ENCODE data around the gene APIP. TPM values are rescaled to one million over a fixed set of nuclear protein-coding genes. Genes with fewer than 3 reads are reported as not detected.
"Not testable (repeated sequence)": the region's sequence is repeated elsewhere in the genome, so short reads cannot be mapped to it uniquely, and the experiment has no call there.

APIP gene
- total RNA-seq, 1 donor from 2014 or later = 23.3 TPM

GRCh38 chr11:34926101-34926830 is 10.1 kb upstream of the APIP start:
- DNase-seq (ENCODE audit: low read depth, low spot score) = no peak

- no peak for DNase-seq (ENCODE audit: low read depth, low spot score)
These were observed 8.5 kb upstream of the APIP start for GRCh38 chr11:34924714-34925113.

DNA sequence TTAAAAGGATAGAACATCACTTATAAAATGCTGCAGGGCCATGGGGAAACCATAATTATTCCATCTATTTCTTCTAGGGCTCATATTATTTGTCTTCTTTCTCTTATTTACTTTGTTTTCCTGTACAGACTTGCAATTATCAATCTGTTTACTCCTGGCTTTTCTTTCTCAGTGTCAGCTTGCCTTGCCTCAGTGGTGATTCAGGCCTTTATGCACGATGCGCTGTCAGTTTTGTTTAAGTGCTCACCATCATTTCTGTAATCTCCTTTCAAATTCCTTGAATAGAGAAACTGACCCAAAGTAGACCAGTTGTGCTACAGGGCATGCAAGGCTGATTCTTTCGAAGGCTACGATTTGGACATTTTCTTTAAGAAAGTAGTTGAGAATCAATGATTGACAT is 5.0 kb upstream of the APIP start:
- DNase-seq (ENCODE audit: low read depth, low spot score) = no peak

DNA sequence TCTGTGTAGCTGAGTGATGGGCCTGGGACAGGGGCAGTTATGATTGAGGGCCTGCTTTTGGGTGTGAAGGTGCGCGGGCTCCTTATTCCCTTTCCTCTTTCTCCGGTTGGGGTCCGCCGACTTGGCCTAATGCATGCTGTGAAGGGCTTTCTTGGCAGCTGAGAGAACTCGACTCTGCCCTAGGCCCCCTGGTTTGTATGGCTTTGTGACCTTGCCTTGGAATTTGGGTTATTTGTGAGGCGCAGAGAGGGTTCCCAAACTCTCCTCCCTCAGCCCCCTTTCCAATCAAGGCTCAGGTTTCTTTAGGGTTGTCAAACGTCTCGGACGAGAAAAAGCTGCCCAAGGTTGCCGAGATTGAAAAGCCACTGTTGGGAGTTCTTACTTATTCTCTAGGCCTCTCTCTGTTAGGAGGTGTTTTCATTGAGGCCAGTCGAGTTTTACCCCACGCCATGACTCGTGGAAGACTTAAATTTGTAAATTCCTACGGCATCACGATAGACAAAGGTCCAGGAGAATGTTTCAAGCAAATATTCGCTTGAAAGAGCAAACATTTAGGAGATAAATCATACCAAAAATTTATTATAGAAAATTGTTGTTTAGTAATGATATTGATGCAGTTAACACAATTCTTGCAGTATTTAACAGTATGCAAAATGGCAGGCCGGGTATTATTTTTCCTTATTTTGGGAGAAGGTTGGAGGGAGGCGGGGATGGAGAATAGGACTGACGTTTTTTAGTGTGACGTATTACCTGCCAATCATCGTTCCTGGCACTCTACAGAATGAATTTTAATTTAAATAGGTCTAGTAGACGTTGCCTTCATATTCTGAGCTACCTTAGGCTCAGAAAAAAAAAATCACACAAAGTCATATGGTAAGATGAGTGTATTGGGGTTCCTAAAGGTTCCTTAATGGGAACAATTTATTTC is 928 bp upstream of the APIP start:
- DNase-seq (ENCODE audit: low read depth, low spot score) = no peak

DNA sequence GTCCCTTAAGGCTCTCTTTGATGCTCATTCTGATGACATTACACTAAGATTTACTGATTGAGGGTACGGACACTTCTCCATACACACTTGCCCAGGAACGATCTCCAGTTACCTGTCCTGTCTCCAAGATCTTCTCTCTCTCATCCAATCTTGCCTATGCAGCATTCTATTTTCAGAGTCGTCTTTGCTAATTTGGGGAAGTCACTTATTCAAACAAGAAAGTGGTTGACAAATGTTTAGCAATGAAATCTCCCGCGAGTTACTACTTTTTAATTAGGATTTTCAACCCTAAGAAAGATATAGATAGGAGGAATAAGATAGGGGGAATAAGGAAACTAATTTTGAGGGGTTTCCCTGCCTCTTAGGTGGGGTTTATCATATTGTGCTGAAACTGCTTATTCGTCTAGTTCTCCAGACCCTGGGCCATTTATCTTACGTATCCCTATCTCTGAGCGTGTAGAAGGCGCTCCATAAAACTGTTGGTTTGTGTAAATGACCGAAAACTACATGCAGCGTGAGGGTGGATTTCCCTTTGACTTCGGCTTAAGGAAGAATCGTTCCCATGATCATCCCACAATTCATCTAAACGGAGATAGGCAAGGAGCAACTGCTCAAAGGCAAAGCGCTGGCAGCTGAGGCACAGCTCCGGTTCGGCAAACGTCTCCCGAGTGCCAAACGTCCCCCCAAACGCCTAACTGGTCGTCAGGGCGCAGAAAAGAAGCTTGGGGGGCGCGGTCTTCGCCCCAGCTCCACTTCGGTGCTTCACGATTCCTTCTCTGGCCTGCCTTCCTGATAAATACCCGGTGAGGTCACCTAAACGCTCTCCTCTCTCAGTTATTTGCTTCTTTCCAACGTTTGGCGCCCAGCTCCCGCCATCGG is 804 bp downstream of the APIP start:
- no peak for DNase-seq (ENCODE audit: low read depth, low spot score)

GRCh38 chr11:34913556-34913955 is 2.6 kb downstream of the APIP start:
- not testable (repeated sequence) for DNase-seq (ENCODE audit: low read depth, low spot score)

DNA sequence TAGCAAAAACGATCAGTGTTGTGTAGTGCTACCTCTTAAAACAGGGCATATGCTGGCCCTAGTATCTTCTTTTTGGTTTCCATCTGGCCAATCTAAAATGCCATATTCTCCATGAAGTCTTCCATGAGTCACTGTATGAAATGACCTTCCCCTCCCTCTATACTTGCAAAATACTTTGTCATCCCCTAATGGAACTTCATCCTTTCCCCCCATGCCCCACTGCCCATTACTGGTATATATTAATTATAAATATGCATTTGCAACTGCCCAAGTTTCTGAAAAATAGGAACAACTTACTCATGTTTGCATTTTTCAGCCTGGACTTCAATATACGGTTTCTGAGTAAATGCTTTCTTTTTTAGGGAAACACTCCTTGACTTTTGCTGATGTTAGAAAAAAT is 4.5 kb downstream of the APIP start:
- DNase-seq (ENCODE audit: low read depth, low spot score) = no peak

- no peak for DNase-seq (ENCODE audit: low read depth, low spot score)
These were observed 5.4 kb downstream of the APIP start for GRCh38 chr11:34910817-34911216.

DNA sequence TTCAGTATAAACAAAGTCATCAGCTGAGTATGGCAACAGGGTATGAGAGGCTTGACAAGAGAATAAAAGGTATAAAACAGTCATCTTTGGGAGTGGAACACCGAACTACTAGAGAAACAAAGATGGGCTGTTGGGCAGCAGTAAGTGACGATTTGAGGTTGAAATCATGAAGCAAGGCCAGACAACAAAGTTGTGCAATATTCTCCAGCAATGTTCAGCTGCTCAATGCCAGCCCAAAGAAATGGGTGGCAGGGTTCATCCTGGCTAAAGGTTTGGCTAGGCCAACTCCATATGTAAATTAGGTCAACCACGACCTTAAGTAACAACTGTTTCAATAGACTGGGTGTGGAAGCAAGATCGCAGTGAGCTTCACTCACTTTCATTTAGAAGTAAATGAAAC is 6.2 kb downstream of the APIP start:
- DNase-seq (ENCODE audit: low read depth, low spot score) = no peak

GRCh38 chr11:34909415-34909814 is 6.8 kb downstream of the APIP start:
- no peak for DNase-seq (ENCODE audit: low read depth, low spot score)

GRCh38 chr11:34907934-34908593 is 8.1 kb downstream of the APIP start:
- no peak for DNase-seq (ENCODE audit: low read depth, low spot score)

DNA sequence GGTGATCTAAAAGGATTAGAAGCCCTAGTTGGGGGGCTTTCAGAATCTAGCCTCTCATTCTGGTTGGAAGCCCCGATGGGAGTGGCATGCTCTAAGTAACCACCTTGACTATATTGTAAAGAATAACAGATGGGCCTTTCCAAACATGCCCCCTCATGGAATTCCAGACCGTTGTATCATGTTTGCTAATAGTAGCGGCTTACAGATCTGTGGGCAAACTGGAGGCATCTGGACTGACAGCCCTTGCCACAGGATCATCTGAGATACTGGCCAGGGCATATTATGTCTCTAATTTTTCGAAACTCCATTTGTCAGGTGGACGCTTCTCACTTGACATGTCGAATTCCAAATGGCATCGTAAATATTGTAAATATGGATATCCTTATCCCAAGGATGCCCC is 10.5 kb downstream of the APIP start:
- no peak for DNase-seq (ENCODE audit: low read depth, low spot score)

DNA sequence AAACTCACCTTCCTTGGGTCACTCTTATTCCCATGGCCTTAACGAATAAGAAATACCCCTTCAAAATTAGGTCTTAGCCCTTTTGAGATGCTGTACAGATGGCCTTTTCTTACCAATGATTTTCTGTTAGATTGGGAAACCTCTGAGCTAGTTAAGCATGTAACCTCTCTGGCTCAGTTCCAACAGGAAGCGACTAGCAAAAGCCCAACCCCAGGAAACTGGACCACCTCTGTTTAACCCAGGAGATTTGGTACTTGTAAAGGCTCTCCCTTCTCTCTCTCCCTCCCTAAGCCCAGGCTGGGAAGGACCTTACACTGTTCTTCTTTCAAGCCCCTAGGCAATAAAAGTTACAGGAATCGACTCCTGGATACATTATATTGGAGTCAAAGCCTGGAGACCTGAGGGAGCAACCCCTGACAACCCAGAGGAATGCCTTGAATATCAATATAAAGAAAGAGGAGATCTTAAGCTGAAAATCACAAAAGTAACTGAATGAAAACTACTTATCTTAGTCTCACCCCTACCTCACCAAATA is 11.7 kb downstream of the APIP start:
- no peak for DNase-seq (ENCODE audit: low read depth, low spot score)

DNA sequence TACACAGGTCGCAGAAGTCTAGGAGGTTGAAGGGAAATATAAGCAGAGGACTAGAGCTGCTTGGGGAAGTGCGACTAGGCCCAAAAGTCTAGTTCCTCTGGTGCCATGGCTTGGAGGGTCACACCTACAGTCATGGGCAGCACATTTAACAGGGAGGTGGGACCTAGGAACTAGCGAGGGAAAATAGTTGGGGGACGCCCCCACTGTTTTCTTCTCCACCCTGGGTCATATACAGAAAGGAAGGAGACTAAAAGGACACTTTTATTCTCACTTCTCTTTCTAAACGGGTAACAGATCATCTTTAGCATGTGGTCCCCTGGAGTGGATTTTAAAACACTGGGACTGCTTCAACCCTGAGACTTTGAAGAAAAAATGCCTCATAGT is 16.6 kb downstream of the APIP start:
- DNase-seq (ENCODE audit: low read depth, low spot score) = no peak

DNA sequence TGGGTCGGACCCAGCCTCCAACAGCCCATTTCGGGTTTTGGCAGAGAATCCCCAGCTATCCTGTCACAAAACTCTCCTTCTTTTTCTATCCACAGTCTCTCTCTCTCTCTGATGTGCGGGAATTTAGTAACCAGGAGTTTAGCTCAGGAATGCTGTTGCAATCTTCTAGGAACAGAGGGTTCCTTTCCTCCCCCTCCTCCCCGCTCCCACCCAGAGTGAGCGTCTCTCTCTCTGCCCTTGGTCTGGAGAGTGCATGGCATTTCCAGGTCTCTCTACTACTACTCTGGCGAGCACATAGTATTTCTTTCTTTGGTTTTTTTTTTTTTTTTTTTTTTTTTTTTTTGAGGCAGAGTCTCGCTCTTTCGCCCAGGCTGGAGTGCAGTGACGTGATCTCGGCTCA is 17.7 kb downstream of the APIP start:
- DNase-seq (ENCODE audit: low read depth, low spot score) = no peak

GRCh38 chr11:34897171-34897870 is 18.9 kb downstream of the APIP start:
- no peak for DNase-seq (ENCODE audit: low read depth, low spot score)

- DNase-seq (ENCODE audit: low read depth, low spot score) = not testable (repeated sequence)
These were observed 20.0 kb downstream of the APIP start for GRCh38 chr11:34896191-34896590.

DNA sequence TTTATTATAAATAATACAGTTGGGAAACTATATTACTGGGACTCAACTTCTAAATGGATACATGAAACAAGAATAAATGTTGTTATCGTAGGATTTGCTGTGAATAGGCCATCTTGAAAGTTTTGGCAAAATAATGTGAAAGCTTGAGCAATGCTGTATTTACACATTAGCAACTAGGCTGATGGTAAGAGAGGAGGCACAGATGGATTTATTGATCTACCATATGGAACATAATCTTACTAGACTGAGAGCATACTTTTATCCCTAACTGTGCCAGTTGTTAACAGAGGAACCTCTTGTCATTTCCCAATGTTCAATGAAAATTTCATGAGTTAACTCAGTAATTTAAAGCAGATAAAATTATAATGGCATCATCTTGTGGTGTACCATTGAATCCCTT is 22.8 kb downstream of the APIP start:
- DNase-seq (ENCODE audit: low read depth, low spot score) = no peak

GRCh38 chr11:34891611-34892010 is 24.6 kb downstream of the APIP start:
- no peak for DNase-seq (ENCODE audit: low read depth, low spot score)

- no peak for DNase-seq (ENCODE audit: low read depth, low spot score)
These were observed 25.4 kb downstream of the APIP start for GRCh38 chr11:34890812-34891211.

Data from pulmonary artery endothelial cell (primary cell).